Measurements from ENCODE around the gene ITGB7.

Gene ITGB7

GRCh38 chr12:53207042-53207441, at the start of gene ITGB7:
TSS of gene ITGB7 (minus strand) at chr12:53207251. CDS start at chr12:53200443, 6,808 bp downstream.
- no peak for DNase-seq (ENCODE audit: low read depth in 2 of 2)

- no peak for DNase-seq (ENCODE audit: low read depth in 2 of 2)
Measured at GRCh38 chr12:53255996-53256395, 48.9 kb upstream of the ITGB7 start.

GRCh38 chr12:53254816-53255545, 47.9 kb upstream of the ITGB7 start:
- no peak for DNase-seq (ENCODE audit: low read depth in 2 of 2)

GRCh38 chr12:53253298-53253697, 46.2 kb upstream of the ITGB7 start:
- no peak for DNase-seq (ENCODE audit: low read depth in 2 of 2)

- no peak for DNase-seq (ENCODE audit: low read depth in 2 of 2)
Measured at GRCh38 chr12:53252349-53252916, 45.4 kb upstream of the ITGB7 start.

- DNase-seq (ENCODE audit: low read depth in 2 of 2) = peak; percentile 54 to 56
Measured at GRCh38 chr12:53251477-53252348, 44.7 kb upstream of the ITGB7 start.

GRCh38 chr12:53245286-53245685, 38.2 kb upstream of the ITGB7 start:
- no peak for DNase-seq (ENCODE audit: low read depth in 2 of 2)

GRCh38 chr12:53244337-53244736, 37.3 kb upstream of the ITGB7 start:
- DNase-seq (ENCODE audit: low read depth in 2 of 2) = no peak

- DNase-seq (ENCODE audit: low read depth in 2 of 2) = no peak
Measured at GRCh38 chr12:53241623-53242412, 34.8 kb upstream of the ITGB7 start.

GRCh38 chr12:53239643-53240258, 32.7 kb upstream of the ITGB7 start:
- no peak for DNase-seq (ENCODE audit: low read depth in 2 of 2)

- DNase-seq (ENCODE audit: low read depth in 2 of 2) = no peak
Measured at GRCh38 chr12:53236443-53237111, 29.5 kb upstream of the ITGB7 start.

- no peak for DNase-seq (ENCODE audit: low read depth in 2 of 2)
Measured at GRCh38 chr12:53235742-53236442, 28.8 kb upstream of the ITGB7 start.

GRCh38 chr12:53235164-53235563, 28.1 kb upstream of the ITGB7 start:
- no peak for DNase-seq (ENCODE audit: low read depth in 2 of 2)

GRCh38 chr12:53234271-53234914, 27.3 kb upstream of the ITGB7 start:
- no peak for DNase-seq (ENCODE audit: low read depth in 2 of 2)

GRCh38 chr12:53233671-53234121, 26.6 kb upstream of the ITGB7 start:
- DNase-seq (ENCODE audit: low read depth in 2 of 2) = no peak

- no peak for DNase-seq (ENCODE audit: low read depth in 2 of 2)
Measured at GRCh38 chr12:53232646-53233461, 25.8 kb upstream of the ITGB7 start.

GRCh38 chr12:53231921-53232645, 25.0 kb upstream of the ITGB7 start, which contains the start of gene RARG:
TSS of gene RARG (minus strand) at chr12:53232209. CDS start at chr12:53227545, 4,664 bp downstream.
- DNase-seq (ENCODE audit: low read depth in 2 of 2) = peak in 1 of 2 experiments; percentile 70

GRCh38 chr12:53231671-53231920, 24.5 kb upstream of the ITGB7 start:
- DNase-seq (ENCODE audit: low read depth in 2 of 2) = no peak
